IPS-11a (cell line): ENCODE measurements around the gene MOB3A.

Experiments used
- H3K4me3 ChIP-seq: one replicate; pipeline ENCODE4 v1.5.1; 2013; ENCODE audit warnings: low read depth, low read length, control low read depth

Gene MOB3A

GRCh38 chr19:2126879-2127518, 30.9 kb upstream of the MOB3A start:
- no peak overlapping the region for H3K4me3 ChIP-seq

- H3K4me3 ChIP-seq: no peak overlapping the region
Observed at GRCh38 chr19:2123682-2124387, 27.7 kb upstream of the MOB3A start.

DNA sequence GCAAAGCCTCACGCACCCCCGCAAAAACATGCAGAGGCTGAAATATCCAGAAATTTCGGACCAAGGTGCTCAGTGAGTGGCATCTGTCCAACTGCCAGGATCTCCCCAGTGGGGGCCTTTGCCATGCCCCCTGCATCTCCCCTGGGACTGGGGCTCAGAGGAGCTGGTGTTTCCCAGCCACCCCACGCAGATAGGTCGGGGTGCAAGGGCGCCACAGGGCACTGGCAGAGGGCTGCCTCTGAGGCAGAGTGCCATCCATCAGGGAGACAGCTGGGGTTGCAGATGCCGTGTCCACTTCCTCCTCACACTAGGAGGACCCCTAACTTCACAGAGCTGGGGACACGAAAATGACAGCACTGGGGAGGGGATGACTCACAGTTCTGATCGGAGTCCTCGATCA, 26.9 kb upstream of the MOB3A start:
- no peak overlapping the region for H3K4me3 ChIP-seq

DNA sequence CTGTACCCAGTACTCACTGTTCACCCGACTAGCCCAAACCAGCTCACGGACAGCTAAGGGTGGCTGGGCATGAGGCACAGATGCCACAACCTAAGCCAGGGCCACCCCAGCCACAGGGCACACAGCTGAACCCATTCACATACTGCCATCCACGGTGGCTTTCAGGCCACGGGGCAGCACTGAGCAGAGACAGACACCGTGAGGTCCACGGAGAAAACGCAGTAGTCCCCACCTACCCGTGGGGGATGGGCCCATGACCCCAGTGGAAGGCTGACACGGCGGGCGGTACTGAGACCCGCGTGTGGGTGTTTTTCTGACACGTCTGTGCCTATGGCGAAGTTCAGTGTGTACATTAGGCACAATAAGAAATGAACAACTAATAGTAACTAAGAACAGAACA, 26.1 kb upstream of the MOB3A start:
- no peak overlapping the region for H3K4me3 ChIP-seq

- no peak overlapping the region for H3K4me3 ChIP-seq
Observed at GRCh38 chr19:2121416-2122051, 25.4 kb upstream of the MOB3A start.

DNA sequence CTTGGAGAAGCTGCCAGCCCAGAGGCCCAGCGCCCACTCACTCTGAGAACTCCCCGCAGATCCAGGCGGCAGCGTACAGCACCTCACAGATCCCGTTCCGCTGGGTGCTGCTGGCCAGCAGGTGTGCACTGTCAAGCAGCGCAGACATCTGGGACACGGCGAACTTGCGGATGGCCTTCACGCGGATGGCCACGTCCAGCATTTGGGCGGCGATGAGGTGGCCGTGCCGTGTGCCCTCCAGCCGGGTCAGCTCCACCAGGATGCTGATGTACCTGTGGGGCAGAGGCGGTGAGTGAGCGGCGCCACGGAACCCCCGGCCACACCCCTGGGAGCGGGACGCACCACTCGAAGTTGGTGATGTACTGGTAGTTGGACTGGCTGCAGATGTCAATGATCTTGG, 24.7 kb upstream of the MOB3A start:
- no peak overlapping the region for H3K4me3 ChIP-seq

- H3K4me3 ChIP-seq: no peak overlapping the region
Observed at GRCh38 chr19:2119921-2120785, 24.0 kb upstream of the MOB3A start.

- no peak overlapping the region for H3K4me3 ChIP-seq
Observed at GRCh38 chr19:2118438-2118837, 22.3 kb upstream of the MOB3A start.

GRCh38 chr19:2117215-2117960, 21.3 kb upstream of the MOB3A start:
- no peak overlapping the region for H3K4me3 ChIP-seq

DNA sequence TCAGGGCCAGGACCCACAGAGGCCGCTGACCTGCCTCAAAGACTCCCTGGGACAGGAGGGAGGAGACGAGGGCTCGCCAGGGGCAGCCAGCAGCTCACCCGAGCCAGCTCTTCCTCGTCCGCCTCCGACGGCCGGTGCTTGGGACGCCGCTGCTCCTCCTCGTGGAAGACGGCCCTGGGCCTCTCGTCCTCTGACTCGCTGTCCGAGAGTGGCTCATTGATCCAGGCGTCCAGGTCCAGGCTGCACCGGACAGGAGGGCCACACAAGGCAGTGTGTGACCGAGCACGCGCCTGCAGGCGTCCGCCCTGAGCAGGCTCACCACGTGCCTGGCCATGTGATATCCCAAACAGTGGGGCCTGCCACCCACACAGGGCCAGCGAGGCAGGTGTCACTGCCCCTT, 20.4 kb upstream of the MOB3A start:
- H3K4me3 ChIP-seq: no peak overlapping the region

DNA sequence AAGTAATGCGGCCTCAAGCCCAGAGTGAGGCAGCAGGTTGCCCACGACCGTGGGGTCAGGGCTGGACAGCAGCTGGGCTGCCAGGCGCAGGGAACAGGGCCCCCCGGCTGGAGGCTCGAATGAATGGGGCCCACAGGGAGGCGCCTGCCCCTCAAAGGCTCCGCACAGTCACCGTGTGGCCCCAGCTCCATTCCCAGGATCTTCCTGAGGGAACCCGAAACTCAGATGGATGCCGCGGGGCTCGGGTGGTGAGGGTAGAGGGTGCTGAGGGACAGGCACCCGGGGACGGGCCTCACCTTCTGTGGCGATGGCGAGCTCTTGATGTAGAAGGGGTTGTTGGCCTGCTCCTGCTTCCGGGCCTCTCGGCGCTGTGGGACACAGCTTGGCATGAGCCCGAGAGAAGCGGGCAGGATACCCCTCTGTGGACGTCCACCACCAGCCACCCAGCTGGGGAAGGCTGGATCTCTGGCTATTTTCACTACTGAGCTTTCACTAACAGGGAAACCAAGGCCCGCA, 19.8 kb upstream of the MOB3A start:
- no peak overlapping the region for H3K4me3 ChIP-seq

DNA sequence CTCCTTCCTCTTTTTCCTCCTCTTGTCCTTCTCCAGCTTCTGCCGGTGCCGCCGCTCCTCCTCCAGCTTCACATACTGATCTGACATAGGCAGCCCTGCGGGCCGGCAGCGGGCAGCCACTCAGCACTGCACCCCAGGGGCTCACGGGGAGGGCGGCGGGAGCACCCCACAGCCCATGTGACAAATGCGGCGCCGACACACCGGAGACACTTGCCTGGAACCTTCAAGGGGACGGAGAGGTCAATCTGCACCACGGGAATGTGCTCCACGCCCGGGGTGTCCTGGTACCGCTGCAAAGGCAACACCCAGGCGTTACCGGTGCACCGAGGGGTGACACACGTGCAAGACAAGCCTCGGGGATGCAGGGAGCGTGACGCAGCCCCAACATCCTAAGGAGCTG, 19.2 kb upstream of the MOB3A start:
- no peak overlapping the region for H3K4me3 ChIP-seq

GRCh38 chr19:2114821-2115220, 18.7 kb upstream of the MOB3A start:
- H3K4me3 ChIP-seq: no peak overlapping the region

DNA sequence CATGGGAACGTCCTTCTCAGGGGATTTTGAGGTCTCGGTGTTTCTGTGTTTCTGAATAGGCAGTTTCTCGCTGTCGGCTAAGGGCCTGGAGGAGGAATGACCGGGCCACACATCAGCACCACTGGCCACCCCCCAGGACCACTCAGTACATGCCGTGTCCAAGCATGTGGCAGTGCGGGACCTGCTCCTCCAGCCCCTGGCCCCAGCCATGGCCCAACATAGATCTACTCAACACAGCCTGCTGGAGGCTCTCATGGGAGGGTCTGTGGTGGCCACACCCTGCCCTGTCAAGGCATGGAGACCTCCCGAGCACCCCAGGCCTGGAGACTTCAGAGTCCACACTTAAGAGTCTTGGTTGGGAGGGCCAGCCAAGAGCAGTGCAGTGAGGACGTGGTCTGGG, 18.1 kb upstream of the MOB3A start:
- no peak overlapping the region for H3K4me3 ChIP-seq

- no peak overlapping the region for H3K4me3 ChIP-seq
Observed at GRCh38 chr19:2113439-2114211, 17.5 kb upstream of the MOB3A start.

DNA sequence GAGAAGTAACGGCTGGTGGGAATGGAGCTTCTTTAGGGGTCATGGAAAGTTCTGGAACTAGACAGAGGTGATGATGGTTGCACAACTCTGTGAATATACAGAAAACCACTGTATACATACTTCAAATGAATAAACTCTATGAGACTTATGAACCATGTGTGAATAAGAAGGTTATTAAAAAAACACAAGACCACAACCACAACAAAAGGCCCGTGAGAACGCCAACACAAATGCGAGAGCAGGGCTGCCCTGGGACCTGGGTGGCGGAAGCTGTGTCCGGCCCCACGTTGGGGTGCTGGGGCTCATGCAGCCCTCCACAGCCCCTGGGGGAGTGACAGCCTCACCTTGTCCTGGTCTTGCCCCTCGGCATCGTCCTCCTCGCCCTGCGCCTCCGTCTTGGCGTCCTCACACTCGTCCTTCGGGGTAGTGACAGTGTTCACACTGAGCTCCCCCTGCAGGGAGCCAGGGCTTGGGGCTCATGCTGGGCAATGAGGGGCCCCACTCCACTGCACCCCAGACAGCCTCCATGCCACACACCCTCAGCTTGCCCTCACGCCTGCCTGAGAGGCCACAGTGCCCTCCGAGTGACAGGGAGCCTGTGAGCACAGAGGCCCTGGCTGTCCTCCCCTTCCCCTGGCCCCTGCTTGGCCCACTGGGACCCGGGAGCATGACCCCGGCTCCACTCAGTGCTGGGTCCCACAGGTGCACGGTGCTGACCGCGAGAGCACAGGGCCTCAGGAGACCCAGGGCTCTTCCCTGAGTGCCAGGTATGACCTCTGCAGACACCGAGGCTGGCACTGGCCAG, 16.6 kb upstream of the MOB3A start:
- H3K4me3 ChIP-seq: no peak overlapping the region

GRCh38 chr19:2111886-2112285, 15.8 kb upstream of the MOB3A start:
- no peak overlapping the region for H3K4me3 ChIP-seq

GRCh38 chr19:2111425-2111824, 15.3 kb upstream of the MOB3A start:
- H3K4me3 ChIP-seq: no peak overlapping the region

- no peak overlapping the region for H3K4me3 ChIP-seq
Observed at GRCh38 chr19:2110822-2111221, 14.7 kb upstream of the MOB3A start.
